Measurements from ENCODE around the gene PCDHGA11.

GRCh38 chr5:141420855-141421488 lies at the start of gene PCDHGA11:
- no peak for TF ChIP-seq TSHZ1 (tag by site-specific recombination; IDR thresholded peaks at IDR 0.05; ENCODE audit: borderline replicate concordance)
- TF ChIP-seq ZNF549 (tag by site-specific recombination; IDR thresholded peaks at IDR 0.05) = no peak
